SK-MEL-5 (cell line): ENCODE results near the gene CAMK2G. TPM values are rescaled to one million over a fixed set of nuclear protein-coding genes. Genes with fewer than 3 reads are reported as not detected.
"Not testable (repeated sequence)": the region's sequence is repeated elsewhere in the genome, so short reads cannot be mapped to it uniquely, and the experiment has no call there.

Experiments used
- DNase-seq: peaks from one replicate; pipeline ENCODE4 v3.0.0-alpha.2; 2016; ENCODE audit warnings: low read depth, low spot score
- in situ Hi-C: cut with HindIII; loops from 2 replicates; pipeline ENCODE4 v1.10.0; 2016; ENCODE audit warnings: low sequenced_read_pairs, high pct_unique_total_duplicates, low pct_unique_long_range_greater_than_20kb
- total RNA-seq: library from RNA; depleted of rRNA; stranded (reverse); fragments of >200 nt; shearing (Covaris generic); gene quantifications from 2 replicates; pipeline ENCODE4 v1.2.3, GENCODE V29; 2014

The CAMK2G gene
- total RNA-seq, 1 experiment from 2014 or later: 8.9 TPM

DNA sequence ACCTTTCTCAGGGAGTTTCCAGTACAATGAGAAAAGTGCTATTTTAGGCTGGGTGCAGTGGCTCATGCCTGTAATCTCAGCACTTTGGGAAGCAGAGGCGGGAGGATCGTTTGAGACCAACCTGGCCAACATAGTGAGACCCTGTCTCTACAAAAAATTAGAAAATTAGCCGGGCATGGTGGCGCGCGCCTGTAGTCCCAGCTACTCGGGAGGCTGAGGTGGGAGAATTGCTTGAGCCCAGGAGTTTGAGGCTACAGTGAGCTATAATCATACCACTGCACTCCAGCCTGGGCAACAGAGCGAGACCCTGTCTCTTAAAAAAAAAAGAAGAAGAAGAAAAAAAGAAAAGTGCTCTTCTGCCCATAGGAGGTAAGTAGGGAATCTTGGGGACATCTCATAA is 78.3 kb downstream of the CAMK2G start:
- DNase-seq, in situ Hi-C loops: not testable (repeated sequence)

GRCh38 chr10:73795491-73795890 is 78.9 kb downstream of the CAMK2G start:
- in situ Hi-C loops, DNase-seq: not testable (repeated sequence)

GRCh38 chr10:73793456-73793855 is 80.9 kb downstream of the CAMK2G start:
- in situ Hi-C loops: no loop called here
- no peak for DNase-seq

DNA sequence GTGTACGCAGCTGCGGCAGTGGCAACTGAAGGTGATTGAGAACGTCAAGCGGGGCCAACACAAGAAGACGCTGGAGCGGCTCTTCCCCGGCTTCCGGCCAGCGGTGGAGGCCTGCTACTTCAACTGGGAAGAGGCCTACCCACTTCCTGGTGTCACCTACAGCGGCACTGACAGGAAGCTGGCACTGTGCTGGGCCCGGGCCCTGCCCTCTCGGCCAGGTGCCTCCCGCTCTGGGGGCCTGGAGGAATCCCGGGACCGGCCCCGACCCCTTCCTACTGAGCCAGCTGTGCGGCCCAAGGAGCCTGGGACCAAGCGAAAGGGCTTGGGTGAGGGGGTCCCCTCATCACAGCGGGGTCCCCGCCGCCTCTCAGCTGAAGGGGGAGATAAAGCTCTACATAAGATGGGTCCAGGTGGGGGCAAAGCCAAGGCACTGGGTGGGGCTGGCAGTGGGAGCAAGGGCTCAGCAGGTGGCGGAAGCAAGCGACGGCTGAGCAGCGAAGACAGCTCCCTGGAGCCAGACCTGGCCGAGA is 82.4 kb downstream of the CAMK2G start:
- no peak for DNase-seq
- in situ Hi-C loops: no loop called here

GRCh38 chr10:73790886-73791625 is 83.3 kb downstream of the CAMK2G start:
- no peak for DNase-seq
- in situ Hi-C loops: no loop called here

DNA sequence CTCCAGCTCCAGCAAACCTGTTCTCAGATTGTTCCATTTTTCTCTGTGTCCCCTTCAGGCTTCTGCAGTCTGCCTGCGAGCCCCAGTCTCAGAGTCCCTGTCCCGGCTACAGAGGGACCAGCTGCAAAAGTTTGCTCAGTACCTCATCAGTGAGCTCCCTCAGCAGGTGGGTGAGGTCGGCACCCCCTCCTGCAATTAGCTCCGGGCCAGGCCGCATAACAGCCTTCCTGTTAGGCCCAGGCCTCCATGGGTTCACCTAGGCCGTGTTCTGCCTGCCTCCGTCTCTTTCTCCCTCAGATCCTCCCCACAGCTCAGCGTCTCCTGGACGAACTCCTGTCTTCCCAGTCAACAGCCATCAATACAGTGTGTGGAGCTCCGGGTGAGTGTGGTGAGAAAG is 84.7 kb downstream of the CAMK2G start:
- no peak for DNase-seq
- in situ Hi-C loops: no loop called here

DNA sequence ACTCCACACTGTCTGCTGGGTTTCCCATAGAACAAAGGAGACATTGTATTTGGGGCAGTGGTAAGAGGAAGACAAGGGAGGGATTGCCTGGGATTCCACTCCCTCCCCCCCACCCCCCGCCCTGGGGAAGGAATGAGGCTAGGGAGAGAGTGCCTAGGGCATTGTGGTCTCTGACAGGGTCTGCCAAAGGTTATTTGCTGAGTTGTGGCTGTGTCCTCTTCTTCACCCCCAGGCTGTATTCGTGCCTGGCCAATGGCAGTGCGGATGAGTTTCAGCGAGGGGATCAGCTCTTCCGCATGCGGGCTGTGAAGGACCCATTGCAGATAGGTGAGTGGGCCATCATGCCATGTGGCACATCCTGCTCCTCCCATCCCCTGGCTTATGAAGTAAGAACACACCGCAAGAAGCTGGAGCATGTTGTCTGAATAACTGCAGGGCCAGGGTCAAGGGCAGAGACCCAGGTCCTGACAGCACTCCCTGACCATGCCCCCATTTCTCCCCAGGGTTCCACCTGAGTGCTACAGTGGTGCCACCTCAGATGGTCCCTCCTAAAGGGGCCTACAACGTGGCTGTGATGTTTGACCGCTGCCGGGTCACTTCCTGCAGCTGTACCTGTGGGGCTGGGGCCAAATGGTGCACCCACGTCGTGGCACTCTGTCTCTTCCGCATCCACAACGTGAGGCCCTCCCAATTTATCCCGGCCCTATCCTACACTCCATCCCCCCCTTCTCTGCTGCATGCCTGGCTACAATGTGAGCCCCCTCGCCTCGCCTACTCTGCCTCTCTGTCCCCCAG is 85.3 kb downstream of the CAMK2G start:
- DNase-seq: peak; percentile 5
- in situ Hi-C loops: no loop called here

GRCh38 chr10:73787031-73787800 is 87.1 kb downstream of the CAMK2G start:
- DNase-seq, in situ Hi-C loops: not testable (repeated sequence)

GRCh38 chr10:73786512-73786885 is 87.9 kb downstream of the CAMK2G start:
- in situ Hi-C loops: no loop called here
- no peak for DNase-seq

DNA sequence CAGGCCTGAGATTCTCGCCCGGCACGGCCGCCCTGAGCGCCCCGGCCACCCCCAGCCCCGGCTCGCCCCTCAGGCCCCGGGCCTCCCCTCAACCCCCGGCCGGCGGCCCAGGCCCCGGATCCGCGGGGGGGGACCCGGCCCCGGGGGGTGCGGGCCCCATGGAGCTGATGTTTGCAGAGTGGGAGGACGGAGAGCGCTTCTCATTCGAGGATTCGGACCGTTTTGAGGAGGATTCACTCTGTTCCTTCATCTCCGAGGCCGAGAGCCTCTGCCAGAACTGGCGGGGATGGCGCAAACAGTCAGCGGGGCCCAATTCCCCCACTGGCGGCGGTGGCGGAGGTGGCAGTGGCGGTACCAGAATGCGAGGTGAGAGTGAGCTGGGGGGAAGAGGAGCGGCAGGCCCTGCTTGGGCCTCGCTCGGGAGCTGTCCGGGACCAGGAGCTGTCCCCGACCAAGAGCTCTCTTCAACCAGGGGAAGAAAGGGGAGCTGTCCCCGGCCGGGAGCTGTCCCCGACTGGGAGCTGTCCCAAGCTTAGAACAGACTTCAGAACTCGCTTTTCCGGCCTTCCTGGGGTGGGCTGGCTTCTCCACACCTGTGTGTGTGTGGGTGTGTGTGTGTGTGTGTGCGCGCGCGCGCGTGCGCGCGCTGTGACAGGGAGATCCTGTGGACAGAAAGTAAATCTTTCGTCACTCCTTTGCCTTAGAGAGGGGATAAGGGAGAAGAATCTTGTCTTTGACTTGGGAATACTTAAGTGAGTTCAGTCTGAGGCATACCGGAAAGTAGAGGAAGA is 88.4 kb downstream of the CAMK2G start:
- DNase-seq: no peak

DNA sequence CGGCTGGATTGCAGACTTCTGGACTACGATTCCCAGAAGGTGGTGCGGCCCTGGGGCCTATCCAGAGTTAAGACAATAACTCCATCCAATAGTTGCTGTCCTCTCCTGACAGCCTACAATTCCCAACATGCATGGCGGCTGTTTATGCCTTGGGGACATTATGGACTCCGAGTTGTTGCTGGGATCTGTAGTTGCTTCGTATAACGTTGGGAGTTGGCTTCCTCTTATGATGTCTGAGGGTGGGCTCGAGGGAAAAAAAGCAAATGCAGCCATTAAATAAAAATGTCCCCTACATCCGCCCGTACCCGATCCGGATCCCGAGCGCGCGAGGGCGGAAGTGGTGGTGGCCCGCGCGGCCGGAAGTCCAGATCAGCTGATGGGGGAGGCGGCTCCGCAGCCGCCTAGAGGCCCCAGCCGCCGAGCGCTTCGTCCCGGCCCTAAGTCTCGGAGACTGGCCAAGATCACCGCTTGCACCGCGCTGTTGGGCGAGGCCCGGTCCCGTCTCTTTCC is 89.1 kb downstream of the CAMK2G start, which contains the start of gene ZSWIM8:
Gene ZSWIM8, plus strand, starts transcription at position 396 of the 510 bp plus-strand sequence. CDS start 273 bp downstream, outside the sequence.
- in situ Hi-C loops: no loop called here

More for the DNA sequence above, 88.4 kb downstream of the CAMK2G start:
- in situ Hi-C loops: no loop called here

DNA sequence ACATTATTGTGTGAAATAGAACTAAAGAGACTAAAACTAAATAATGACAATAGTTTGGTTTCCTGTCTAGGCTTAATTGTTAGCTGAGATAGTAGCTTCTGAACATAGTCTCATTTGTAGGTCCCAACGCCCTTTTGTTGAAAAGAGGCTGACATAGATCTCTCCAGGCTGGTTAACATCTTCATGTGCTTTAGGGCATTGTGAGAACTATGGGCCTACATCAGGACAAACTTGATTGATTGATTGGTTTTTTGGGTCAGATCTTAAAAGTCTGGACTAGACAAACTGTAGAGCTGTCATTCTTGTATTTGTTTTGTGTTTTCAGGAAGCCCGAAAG is 91.6 kb downstream of the CAMK2G start:
- in situ Hi-C loops: no loop called here
- no peak for DNase-seq

More for the DNA sequence above, 89.1 kb downstream of the CAMK2G start, which contains the start of gene ZSWIM8:
- peak; percentile 94 for DNase-seq

GRCh38 chr10:73781879-73782748 is 92.2 kb downstream of the CAMK2G start, which contains the start of gene CHCHD1:
Gene CHCHD1 (plus strand): TSS chr10:73782048. CDS start chr10:73782076, 28 bp downstream.
- in situ Hi-C loops: no loop called here
- DNase-seq: peak; percentile 74

- in situ Hi-C loops: no loop called here
- no peak for DNase-seq
Measured at GRCh38 chr10:73781548-73781878, 92.8 kb downstream of the CAMK2G start.

DNA sequence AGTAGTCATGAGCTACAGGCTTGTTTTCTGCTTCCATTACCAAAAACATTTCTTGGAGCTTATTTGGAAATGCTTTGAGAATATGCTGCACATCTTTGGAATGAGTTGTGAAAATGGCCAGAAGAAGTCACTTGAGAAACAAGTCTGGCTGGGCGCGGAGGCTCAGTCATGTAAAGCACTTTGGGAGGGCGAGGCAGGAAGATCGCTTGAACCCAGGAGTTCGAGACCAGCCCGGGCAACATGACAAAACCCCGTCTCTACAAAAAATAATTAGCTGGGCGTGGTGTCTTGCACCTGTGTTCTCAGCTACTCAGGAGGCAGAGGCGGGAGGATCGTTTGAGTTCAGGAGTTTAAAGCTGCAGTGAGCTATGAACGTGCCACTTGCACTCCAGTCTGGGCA is 93.4 kb downstream of the CAMK2G start:
- in situ Hi-C loops: no loop called here
- no peak for DNase-seq

DNA sequence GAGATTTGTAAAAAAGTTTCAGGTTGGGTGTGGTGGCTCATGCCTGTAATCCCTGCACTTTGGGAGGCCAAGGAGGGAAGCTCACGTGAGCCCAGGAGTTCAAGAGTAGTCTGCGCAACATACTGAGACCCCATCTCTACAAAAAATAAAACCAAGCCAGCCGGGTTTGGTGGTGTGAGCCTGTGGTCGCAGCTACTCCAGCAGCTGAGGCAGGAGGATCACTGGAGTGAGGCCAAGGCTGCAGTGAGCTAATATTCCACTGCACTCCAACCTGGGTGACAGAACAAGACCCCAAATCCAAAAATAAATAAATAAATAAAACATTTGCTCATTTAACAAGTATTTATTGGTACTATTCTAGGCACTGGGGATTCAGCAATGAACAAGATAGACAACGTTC is 94.1 kb downstream of the CAMK2G start:
- no peak for DNase-seq
- in situ Hi-C loops: no loop called here
